Measurements from ENCODE around the gene PHB1. TPM values are rescaled to one million over a fixed set of nuclear protein-coding genes. Genes with fewer than 3 reads are reported as not detected.

The PHB1 gene
- polyA plus RNA-seq (ENCODE audit: insufficient read length in 3 of 3) = 100 to 1,000 TPM; 262 to 291 (median 269) TPM

DNA sequence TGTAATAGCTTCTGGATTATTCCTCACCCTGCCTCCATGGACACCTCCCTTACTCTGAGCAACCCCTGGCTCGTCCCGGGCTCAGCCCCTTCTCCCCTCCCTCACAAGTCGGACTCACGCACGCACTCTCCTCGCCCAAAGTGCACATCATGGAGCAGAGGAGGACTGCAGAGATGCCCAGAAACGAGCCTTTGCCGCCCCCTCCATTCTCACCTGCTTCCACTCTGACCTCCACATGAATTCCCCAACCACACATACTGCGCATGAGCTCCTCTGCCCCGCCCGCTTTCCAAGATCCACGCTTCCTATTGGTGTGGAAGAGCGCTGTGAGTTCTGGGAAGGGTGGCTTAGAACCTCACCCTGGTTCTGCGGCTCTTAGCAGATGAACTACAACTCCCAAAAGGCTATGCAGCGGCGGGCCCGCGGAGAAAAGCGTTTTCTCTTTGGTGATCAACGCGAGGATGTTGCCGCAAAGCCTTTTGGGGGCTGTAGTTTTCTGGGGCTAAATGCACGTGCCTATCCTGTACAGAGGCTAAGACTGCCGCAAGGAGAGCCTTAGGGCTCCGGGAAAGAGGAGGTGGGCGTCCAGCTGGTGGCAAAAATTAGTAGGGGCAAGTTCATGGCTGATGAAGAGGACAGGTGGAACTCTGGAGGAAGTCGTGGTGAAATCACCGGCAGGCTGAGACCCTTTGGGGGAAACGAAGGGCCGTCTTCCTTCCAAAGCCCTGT, at the start of gene PHB1:
TSS of gene PHB1 (minus strand) at position 261 of the 729 bp plus-strand sequence. CDS start 1,618 bp downstream, outside the sequence.
- DNase-seq (ENCODE audit: low read depth in 3 of 3, low spot score in 2 of 3) = peak; percentile 91 to 97 (median 92)

DNA sequence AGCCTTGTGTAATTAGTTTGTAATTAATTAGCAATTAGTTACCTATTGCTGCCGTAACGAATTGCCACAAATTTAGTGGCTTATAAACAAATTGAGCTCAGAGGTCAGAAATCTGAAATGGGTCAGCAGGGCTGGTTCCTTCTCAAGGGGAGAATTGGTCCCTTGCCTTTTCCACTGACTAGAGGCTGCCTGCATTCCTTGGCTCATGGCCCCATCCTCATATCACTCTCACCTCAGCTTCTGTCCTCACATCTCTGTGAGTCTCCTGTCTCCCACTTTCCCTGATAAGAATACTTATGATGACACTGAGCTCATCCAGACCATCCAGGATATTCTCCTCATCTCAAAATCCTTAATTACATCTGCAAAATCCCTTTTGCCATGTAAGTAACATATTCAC, 49.4 kb upstream of the PHB1 start:
- no peak for DNase-seq (ENCODE audit: low read depth in 3 of 3, low spot score in 2 of 3)

DNA sequence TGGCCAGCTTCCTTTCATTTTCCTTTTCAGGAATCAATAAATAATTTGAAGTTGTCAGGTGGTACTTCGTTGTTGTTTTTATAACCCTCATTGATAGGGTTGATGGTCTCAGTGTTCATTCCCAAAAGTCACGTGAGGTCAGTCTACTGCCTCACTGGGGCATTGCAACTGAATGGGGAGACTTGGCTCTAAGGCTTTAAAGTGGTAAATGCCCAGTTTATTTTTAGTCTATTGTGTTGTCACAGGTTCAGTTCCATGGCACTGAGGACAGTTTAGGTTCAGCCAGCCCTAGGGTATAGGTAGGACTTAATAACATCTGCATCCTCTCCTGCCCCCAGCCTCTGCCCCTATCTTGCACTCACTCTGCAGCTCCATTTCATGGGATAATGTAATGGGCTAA, 46.9 kb upstream of the PHB1 start:
- DNase-seq (ENCODE audit: low read depth in 3 of 3, low spot score in 2 of 3) = no peak

DNA sequence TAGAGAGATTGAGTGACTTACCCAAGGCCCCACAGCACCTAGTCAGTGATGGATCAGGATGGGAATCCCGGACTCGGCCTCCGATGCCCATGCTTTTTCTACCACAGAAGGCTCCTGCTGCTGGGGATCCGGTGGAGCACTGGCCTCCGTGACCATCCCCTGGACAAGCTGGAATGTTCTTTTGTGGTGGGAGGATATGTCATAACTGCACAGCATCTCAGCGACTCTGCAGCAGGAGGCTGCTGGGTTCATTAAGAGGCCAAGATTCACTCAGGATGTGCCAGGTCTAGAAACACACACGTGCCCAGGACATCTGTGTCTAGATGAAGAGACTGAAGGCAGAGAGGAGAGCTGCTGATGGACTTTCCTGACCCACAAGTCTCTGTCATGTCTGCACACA, 45.7 kb upstream of the PHB1 start:
- DNase-seq (ENCODE audit: low read depth in 3 of 3, low spot score in 2 of 3) = no peak

DNA sequence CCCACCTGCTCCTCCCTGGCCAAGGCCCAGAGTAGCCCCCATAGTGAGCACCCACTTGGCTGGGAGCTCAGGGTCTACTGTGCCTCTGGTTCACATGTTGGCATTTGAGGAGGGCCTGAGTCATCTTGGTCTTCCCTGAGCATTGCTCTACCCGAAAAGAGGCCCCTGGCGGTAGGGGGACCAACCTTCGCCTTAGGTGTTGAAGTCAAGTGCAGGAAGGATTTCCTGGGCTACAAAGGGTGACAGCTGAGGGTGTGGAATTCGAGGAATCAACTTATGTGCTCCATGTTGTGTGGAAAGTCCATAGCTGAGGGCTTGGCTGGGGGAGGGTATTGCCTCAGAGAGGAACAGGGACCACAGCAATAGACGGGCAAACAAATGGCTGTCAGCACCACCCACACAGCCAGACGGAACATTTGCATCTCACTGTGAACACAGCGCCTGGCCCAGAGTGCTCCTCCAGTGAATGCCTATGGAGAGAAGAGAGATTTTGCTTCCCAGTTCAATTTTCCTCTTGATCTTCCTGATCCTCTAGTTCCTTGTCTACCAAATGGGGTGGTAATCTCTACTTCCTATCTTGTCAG, 44.8 kb upstream of the PHB1 start:
- no peak for DNase-seq (ENCODE audit: low read depth in 3 of 3, low spot score in 2 of 3)

DNA sequence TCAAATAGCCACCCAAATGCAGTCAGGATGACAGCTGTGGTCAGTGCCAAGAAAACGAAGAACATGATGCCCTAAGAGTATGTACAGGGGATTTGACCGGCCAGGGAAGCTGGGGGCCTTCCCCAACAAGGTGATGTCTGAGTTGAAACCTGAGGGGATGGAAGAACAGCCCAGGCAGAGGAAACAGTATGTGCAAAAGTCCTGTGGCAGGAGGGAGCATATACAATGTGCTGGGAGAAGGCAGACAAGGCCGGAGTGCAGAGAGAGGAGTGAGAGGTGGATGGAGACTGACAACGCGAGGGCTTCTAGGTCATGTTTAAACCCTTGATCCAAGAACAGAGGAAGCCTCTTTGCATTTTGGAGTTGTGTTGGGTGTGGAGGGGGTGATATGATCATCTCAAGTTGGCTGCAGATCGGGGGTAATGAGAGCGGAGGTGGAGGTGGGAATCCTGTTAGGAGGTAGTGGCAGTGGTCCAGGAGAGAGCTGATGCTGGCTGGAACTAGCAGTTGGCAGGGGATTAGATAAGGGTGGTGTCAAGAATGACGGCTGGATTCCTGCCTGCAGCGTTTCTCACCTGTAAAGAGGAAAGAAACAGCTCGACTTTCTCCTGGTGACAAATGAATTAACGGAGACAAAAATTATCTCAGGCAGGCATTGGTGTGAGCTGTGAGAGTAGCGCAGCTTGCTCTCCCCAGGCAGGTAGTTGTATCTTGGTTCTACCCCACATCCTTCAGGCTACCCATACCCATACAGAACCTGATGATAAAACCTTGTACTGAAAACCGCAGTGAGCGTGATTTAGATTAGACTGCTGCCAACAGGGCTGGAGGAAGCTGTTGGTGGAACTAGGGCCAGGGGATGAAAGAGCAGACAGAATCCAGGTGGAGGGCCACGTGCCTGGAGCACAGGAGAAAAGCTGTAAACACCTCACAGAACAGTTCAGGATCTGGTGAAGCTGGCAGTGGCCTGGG, 43.2 kb upstream of the PHB1 start:
- no peak for DNase-seq (ENCODE audit: low read depth in 3 of 3, low spot score in 2 of 3)

DNA sequence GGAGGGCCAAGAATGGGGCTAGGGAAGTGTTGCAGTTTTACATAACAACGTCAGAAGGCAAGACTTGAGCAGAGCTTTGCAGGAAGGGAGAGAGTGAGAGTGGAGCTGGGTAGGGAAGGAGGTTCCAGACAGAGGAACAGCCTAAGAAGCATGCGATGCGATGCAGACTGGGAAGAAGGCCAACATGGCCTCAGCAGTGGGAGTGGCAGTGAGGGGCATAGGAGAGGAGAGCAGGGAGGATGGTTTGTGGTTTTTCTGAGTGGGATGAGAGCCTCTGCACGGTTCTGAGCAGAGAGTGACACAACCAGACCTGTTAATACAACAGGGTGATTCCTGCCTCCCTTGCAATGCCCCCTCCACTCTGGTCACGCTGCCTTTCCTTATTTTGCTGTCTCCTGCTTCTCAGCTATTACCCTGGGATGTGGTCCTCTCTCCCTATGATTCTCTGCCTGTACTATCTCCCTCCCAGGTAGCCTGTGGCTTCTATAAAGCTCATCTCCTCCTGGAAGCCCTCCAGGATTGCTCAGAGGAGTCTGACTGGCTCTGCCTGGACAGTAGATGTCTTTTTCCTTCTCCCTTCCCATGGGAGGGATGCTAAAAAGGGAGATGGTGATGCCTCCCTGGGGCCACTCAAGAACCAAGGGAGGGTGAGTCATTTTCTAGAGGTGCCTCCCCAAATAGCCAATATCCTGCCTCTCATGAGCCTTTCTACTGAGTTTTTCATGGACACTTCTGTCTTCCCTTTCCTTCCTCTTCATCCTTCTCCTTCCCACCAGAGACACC, 41.7 kb upstream of the PHB1 start:
- no peak for DNase-seq (ENCODE audit: low read depth in 3 of 3, low spot score in 2 of 3)

DNA sequence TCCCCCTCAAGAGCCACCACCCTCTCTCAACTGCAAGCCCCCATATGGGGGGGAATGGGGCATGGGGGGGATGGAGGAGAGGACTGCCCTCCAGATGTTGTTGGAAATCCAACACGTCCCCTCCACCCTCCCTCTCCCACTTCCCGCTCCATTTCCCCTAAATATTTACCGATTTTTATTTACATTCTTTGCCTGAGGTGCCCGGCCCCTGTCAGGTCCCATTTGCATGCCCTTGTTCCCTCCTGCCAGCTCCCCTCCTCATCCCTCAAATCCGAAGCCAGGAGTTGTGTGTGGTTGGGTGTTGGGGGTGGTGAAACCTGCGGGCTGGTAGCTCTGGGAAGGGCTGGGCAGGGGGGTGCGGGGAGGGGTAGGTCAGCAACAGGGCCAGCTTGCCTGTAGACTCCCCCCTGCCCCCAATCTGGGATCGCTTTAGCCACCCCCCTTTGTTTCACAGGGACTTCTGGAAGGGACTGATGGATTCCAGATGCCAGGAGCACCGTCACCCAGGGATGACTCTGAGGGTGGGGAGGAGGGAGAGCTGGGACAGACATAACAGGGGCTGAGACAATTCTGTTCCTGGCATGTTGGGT, 40.7 kb upstream of the PHB1 start:
- DNase-seq (ENCODE audit: low read depth in 3 of 3, low spot score in 2 of 3) = no peak

DNA sequence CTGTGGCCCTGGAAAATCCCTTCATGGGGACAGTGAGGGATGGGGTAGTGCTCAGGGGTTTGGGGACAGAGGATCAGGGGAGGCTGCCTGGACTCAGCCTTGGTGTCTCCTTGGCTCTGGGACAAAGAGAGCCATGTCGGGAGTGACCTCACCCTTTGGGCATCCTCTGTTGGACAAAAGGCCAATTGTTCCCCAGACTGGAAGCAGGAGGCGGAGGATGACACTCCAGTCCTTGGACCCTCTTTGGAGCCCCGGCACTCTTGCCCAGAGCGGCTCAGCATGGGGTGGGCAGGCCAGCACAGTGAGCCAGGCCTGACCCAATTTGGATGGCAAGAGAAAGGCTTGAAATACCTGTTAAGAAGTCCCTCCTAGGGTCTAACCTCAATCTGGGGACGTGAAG, 39.4 kb upstream of the PHB1 start:
- no peak for DNase-seq (ENCODE audit: low read depth in 3 of 3, low spot score in 2 of 3)

DNA sequence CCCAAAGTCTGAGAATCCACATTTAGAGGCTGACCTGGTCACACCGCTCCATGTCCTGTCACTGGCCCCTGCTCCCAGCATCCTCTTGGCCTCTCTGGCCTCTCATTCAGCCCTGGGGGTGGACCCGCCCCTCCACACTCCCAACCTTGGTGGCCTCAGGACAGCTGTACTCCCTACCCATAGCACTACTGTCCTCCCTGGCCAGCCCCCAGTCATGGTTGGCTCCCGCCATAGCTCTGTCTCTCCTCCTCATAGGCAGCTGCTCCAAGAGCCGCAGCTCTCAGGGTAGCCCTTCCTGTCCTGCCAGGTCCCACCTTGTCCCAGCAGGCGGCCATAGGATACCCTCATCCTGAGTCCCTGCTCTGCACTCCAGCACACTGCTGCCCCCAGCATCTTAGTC, 38.0 kb upstream of the PHB1 start:
- DNase-seq (ENCODE audit: low read depth in 3 of 3, low spot score in 2 of 3) = no peak

DNA sequence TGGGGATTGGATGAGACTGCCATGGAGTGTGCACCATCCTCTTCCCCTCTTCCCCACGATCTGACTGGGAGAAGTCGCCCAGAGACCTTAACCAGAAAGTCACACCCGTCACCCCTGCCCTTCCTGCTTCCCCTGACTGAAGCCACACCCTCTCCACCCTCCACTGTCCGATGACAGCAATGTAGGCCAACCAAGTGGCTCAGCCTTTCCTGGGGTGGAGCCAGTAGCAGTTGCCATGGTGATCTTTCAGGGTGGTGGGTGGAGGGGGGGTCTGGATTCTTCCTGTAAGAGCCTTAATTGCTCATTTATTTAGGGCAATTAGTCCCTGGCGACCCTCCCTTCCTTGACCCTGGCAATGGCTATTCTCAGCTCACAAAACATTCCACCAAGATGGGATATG, 37.5 kb upstream of the PHB1 start:
- DNase-seq (ENCODE audit: low read depth in 3 of 3, low spot score in 2 of 3) = no peak

DNA sequence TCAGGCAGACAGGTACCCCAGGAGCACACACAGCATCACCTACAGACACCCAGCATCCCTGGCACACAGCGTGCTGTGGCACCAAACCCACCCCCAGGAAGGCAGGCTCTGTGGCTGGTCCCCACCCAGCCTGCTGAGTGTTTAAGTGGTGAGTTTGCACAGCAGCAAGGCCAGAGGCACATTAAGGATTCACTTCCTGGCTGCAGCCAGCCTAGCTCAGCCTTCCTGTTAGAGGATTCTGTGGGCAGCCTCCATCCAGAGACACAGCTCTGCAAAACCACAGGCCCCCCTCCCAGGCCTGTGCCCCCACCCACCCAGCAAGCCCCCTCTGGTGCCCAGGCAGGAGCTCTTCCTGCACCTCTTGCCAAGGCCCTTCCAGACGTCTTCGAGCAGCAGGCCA, 36.1 kb upstream of the PHB1 start:
- DNase-seq (ENCODE audit: low read depth in 3 of 3, low spot score in 2 of 3) = no peak

DNA sequence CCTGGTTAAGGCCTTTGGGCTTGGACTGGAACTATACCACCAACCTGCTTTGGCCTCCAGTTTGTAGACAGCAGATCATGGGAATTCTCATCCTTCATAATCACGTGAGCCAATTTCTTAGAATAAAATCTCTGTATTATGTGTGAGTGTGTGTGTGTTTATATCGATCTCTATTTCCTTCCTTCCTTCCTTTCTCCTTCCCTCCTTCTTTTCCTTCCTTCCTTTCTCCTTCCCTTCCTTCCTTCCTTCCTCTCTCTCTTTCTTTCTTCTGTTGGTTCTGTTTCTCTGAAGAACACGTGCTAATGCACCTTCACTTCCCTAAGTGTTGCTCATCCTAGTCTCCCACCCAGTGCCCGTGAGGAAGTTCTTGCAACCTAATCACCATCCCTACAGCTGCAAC, 35.5 kb upstream of the PHB1 start:
- no peak for DNase-seq (ENCODE audit: low read depth in 3 of 3, low spot score in 2 of 3)

DNA sequence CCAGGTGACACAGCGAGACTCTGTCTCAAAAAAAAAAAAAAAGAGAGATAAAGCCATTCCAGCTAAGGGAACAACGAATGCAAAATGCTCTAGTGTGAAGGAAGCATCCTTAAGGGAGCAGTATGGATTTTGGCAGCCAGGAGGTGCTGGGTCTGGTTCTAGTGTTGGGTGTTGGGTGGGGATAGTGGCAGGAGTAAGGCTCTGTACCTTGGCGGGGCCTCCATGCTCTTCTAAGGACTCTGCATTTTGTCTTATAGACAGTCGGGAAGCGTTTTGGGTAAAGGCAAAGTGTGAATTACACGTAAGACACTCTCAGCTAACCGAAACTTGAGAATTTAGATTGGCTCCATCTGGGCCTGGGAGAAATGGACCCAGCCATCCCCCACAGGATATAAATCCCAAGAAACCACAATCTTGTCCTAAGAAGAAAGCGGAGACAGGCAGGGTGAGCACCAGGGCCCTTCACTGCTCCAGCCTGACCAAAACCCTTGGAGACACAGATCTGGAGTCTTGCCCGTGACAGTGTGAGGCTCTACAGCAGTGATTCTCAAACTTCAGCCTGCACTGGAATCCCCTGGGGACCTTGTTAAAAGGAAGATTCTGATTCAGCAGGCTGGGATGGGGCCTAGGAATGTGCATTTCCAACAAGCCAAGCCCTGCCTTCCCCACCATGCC, 33.1 kb upstream of the PHB1 start:
- no peak for DNase-seq (ENCODE audit: low read depth in 3 of 3, low spot score in 2 of 3)

DNA sequence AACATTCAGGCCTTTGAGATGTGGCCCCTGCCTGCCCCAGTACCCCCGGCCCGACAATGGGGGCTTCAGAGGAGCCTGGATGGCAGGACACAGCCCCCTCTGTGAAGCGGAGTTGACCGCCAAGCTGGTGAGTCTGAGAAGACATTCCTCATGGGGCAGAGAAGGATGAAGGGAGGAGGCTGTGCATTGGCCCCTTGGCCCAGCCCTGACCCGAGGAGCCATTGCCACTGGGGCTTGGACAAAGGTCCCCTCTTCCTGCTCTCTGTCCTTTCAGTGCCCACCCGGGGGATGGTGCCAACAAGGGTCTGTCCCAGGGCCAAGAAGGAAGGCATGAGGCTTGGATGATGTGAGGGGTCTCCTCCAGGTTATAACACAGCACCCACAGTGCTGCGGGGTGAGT, 30.9 kb upstream of the PHB1 start:
- DNase-seq (ENCODE audit: low read depth in 3 of 3, low spot score in 2 of 3) = no peak

DNA sequence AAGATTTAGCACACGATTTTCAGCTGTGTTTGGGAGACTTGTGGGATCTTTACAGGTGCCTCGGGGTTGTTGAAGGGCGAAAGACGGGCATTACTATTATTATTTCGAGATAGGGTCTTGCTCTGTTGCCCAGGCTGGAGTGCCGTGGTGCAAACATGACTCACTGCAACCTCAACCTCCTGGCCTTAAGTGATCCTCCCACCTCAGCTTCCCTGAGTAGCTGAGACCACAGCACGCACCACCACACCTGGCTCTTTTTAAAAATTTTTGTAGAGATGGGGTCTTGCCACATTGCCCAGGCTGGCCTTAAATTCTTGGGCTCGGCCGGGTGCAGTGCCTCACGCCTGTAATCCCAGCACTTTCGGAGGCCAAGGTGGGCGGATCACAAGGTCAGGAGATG, 29.7 kb upstream of the PHB1 start:
- DNase-seq (ENCODE audit: low read depth in 3 of 3, low spot score in 2 of 3) = no peak

DNA sequence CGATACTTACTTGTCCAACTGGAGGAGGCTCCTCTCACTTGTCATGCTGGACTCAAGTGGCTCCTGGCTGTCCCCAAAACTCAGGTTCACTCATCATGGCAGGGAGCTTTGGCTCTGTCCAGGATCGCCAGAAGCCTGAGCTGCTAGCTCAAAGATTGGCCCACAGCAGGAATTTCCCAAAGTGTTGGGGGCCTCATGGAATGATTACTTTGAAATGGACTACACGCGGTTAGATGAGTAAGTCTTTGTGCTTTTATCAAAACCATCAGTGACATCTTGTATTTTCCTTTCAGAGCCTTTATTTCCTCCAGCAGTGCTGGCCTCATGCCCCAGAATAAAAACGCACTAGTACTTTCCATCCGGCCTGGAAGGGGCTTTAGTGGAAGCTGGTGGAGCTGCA, 29.2 kb upstream of the PHB1 start:
- no peak for DNase-seq (ENCODE audit: low read depth in 3 of 3, low spot score in 2 of 3)

DNA sequence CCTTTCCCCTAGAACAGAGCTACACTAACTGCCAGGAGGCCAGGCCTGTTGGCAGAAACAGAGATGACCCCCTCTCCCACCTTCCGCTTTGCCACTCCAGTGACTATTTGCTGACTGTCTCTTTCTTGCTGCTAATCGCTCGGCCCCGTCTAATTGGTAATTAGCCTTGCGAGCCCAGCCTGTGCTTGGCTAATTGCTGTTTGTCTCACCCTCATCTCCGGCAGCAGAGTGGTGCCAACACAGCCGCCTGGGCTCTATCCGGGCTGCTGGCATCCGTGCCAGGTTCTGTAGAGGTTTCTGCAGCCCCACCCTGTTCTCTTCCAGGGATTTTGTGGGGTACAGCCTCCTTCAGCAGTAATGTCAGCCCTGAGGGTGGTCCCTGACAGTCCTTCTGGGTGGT, 27.4 kb upstream of the PHB1 start:
- no peak for DNase-seq (ENCODE audit: low read depth in 3 of 3, low spot score in 2 of 3)

DNA sequence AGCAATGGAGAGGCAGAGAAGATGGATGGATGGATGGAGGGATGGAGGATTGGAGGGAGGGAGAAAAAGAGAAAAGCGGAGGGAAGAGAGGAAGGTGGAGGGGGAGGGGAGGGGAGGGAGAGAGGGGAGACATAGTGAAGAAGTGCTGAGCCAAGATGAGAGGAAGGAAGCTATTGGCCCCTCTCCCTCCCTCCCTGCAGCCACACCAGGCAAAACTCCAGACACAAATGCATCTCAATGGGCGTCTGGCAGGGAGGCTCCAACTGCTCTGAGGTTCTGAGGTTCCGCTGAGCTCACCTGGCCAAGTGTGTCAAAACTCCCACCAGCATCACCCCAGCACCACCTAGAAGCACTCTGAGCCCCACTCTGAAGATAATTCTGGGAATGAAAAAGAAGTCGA, 26.9 kb upstream of the PHB1 start:
- DNase-seq (ENCODE audit: low read depth in 3 of 3, low spot score in 2 of 3) = no peak

DNA sequence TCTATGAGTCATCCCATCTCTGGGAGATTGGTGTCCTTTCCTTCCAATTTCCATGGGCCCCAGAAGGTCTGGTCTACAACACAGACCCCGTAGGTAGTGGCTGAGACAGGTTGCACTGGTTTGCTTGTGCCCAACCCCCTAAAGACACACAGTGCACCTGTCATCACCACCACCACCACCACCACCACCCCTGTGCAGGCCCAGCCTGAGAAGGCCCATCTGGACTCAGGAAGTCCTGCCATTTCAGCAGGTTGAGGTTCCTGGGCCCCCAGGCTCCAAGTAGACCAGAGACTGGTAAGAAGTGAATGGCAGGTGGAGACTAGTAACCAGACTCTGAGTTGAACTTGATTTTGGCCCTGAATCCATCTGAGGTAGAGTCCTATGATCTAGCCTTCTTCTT, 25.9 kb upstream of the PHB1 start:
- DNase-seq (ENCODE audit: low read depth in 3 of 3, low spot score in 2 of 3) = no peak

All from right renal cortex interstitium (tissue), 3 donors.